ENCODE results near the gene TOMM20L. TPM values are rescaled to one million over a fixed set of nuclear protein-coding genes. Genes with fewer than 3 reads are reported as not detected.

TOMM20L gene
- total and polyA plus RNA-seq, 2 of the 8 experiments (the other 6 are each of a cell fraction or from before 2014, with no cell fraction given) = not detected

- TF ChIP-seq MAX (IDR thresholded peaks at IDR 0.05) (peak; percentile 80; the same call in 1 of the 2 replicates), ASH2L (IDR thresholded peaks at IDR 0.05; ENCODE audit: low read length) (peak; percentile 89), CBX5 (IDR thresholded peaks at IDR 0.05; ENCODE audit: low read depth, low read length) (no peak), TCF12 (IDR thresholded peaks at IDR 0.05; ENCODE audit: low read depth, low read length) (no peak), NANOG (IDR thresholded peaks at IDR 0.05; ENCODE audit: insufficient read depth, low read depth, low read length, poor library complexity, severe bottlenecking) (no peak), KDM1A (IDR thresholded peaks at IDR 0.05; ENCODE audit: borderline replicate concordance, low read length) (peak; percentile 44; the same call in 1 of the 2 replicates), CHD7 (IDR thresholded peaks at IDR 0.05; ENCODE audit: insufficient replicate concordance, low read length) (no peak), POLR2A (IDR thresholded peaks at IDR 0.05; ENCODE audit: control extremely low read depth in 1 of 2, low read depth in 2 of 2, low read length in 2 of 2) (peak in 1 of 2 experiments; percentile 62; a peak in 1 of 3 replicates), FOSL1 (IDR thresholded peaks at IDR 0.05; ENCODE audit: insufficient read depth, low read depth, low read length) (no peak)
These were observed at the start of gene TOMM20L (continued) for GRCh38 chr14:58395812-58396788.
